IPS-NIHi11 (cell line): ENCODE data around the gene SLC12A8.
A peak's percentile ranks its signal among the peaks of the same experiment; 100 is the strongest.

Experiments
- DNase-seq: peaks from one replicate; pipeline ENCODE4 v3.0.0; 2012; ENCODE audit warnings: mixed read lengths, low spot score

SLC12A8 gene

DNA sequence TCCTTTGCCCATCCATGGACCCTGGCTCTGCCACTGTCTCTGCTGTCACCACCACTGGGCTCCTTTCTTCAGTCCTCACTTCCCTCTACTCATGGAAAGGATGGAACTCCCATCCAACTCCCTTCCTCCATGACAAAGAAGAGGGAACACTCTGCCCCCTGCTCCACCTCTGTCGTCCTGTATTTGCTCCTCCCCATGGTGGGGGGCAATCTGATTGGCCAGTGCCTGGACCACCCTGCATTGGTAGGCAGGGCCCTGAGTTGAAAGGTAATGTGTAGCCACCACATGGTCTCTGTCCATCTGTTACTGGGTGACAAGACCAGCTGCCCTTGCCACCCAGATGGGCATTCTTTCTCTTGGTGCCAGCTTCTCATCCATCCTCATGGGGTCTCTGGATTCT, 136.1 kb downstream of the SLC12A8 start:
- no peak for DNase-seq

DNA sequence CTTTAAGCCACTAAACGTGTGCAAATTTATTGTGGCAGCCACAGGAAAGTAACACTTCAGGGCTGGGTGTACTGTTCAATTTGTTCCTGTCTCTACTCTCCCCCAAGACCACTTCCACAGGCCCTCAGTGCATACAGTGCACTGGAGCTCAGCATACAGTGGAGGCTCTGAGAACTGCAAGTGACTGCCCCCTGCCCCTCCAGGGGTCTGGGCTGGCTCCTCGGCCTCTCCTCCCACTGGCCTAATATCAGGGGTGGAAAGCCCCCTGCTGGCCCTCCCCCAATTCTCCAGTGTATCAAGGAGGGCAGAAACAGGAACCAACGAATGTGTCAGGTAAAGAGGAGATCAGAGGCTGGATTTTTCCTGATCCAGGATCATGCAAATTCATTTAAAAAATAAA, 136.8 kb downstream of the SLC12A8 start:
- DNase-seq = peak; percentile 72

- no peak for DNase-seq
Observed at GRCh38 chr3:125073390-125073905, 139.1 kb downstream of the SLC12A8 start.

DNA sequence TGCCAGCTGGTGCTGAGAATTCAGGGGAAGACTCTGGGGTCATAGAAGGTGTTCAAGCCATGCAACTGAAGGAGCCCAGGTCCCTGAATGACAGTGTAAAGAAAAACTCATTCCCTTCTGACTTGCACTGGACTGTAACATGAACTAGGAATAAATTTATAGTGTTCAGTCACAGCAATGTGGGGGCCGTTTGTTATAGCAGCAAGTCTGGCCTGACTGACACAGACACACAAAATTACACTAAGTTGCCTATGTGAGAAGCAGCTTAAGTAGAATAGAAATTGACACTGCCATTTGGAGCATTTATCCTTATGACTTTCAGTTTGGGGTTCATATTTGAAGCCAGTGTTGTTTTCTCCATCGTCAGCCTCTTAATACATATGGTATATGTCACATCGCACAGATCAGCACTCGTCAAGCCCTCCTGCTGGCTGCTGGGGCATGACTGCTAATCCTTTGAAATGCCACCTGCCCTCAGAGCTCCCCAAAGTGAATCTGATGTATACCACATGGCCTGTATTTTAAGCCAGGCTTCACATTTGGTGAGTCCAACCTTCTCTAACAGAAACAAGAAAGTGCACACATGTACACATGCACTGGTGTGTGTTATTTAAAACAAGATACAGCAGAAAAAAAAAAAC, 139.7 kb downstream of the SLC12A8 start:
- DNase-seq = no peak

DNA sequence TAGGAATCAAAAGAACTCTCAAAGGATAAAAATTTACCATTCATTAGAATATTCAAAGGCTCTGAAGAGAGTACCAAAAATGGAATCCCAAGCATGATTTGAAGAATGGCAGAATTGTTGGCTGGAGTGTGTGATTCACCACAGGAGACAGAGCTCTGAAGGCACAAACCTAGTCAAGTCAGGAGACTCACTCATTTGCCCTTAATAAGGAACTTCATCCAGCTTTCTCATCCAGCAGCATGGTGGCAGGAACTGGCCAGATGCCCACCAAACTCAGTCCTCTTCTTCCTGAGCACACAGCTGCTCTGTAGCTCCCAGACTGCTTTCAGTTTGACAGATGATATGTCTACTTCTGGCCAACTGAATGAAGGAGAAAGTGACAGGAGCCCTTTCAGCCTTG, 140.2 kb downstream of the SLC12A8 start:
- DNase-seq = no peak

- no peak for DNase-seq
Observed at GRCh38 chr3:125069968-125070745, 142.4 kb downstream of the SLC12A8 start.

GRCh38 chr3:125069452-125069851, 143.1 kb downstream of the SLC12A8 start:
- no peak for DNase-seq

GRCh38 chr3:125068265-125068664, 144.3 kb downstream of the SLC12A8 start:
- no peak for DNase-seq

- peak; percentile 29 for DNase-seq
Observed at GRCh38 chr3:125067225-125067624, 145.3 kb downstream of the SLC12A8 start.

GRCh38 chr3:125062904-125063618, 149.5 kb downstream of the SLC12A8 start:
- no peak for DNase-seq

GRCh38 chr3:125061646-125062045, 150.9 kb downstream of the SLC12A8 start:
- no peak for DNase-seq

- DNase-seq = no peak
Observed at GRCh38 chr3:125061170-125061569, 151.4 kb downstream of the SLC12A8 start.

- no peak for DNase-seq
Observed at GRCh38 chr3:125059488-125060245, 152.9 kb downstream of the SLC12A8 start.

GRCh38 chr3:125058959-125059358, 153.6 kb downstream of the SLC12A8 start:
- DNase-seq = no peak

DNA sequence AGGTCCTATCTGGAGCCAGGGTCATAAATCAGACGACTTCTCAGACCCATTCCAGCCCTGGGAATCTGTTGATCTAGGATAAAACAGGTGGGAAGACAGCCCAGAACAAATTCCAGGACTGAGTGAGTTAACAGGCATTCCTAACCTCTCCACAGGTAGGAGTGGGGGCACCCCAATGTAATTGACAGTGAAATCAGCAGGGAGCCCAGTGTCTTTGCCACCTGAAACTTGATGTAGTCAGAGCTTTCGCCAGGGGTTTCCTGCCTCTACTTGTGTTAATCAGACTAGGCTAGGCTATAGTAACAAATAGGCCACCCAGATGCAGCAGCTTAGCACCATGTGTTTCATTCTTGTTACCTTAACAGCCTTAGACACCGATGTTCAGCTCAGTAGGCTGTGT, 154.0 kb downstream of the SLC12A8 start:
- no peak for DNase-seq

GRCh38 chr3:125057186-125057850, 155.2 kb downstream of the SLC12A8 start:
- no peak for DNase-seq

GRCh38 chr3:125055913-125056745, 156.4 kb downstream of the SLC12A8 start, which contains the start of gene HEG1:
TSS of gene HEG1 (minus strand) at chr3:125055997. CDS start at chr3:125055890, 107 bp downstream.
- DNase-seq = peak; percentile 96

DNA sequence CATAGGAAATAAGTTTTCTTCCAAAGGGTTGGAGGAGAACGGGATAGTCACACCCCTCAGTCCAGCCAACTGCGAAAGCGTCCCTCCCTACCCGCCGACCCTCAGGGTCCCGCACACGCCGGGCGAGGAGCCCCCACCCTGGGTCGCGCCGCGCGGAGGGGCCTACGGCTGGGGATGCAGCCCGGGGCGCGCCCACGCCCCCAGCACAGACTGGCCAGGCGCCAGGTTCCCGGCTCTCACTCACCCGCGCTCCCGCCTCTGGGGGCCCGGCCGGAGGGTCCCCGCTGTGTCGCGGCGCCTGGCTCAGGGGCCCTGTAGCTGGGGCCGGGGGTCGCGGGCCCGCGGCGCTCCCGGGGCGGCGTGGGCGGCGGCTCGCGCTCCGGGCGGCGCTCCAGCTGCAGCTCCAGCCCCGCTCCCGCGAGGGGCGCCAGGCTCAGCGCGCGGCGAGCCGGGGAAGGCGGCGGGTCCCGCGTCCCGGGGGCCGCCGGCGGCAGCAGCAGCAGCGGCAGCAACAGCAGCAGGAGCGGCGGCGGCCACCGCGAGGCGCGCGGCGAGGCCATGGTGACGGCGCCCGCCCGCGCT, 157.1 kb downstream of the SLC12A8 start:
- DNase-seq = no peak

DNA sequence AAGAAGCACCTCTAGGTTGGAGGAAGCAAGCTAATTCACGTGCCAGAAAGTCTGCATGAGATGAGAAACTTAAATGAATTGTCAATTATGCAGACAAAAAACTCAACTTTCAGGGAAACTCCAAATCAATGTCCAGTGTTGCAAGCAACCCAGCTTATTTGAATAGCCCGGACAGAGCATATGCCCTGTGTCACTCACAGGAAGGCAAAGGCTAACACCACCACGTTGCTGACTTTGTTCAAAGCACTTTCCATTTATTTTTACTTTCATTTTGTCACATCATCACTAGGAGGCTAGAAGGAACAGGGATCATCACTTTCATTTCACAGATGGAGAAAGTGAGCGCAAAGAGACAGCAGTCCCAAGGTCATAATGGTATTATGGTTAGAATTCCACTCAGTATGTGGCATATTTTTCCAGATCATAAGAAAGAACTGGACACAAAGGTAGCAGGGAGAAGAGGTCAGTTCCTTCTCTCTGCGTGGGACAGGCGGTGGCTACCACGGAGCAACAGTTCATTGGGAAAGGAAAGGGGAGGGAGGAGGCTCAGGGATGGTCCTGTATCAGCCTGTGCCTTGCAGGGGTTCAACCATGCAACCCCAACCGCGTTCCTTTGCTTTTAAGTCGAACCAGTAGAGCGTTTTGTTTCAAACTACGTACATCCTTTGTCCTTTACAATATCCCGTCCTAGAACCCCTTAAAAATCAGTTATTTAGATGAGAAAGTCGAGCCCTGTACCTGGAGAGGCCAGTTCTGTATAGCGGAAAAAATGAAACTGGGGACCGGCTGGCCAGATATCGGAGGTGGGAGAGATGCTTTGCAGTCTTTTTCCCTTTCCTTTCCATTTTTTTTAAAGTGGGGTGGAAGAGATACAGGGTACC, 157.9 kb downstream of the SLC12A8 start:
- DNase-seq = peak; percentile 49
